Fibroblast of skin of back (primary cell): ENCODE results near the gene IL4I1.

Experiments used
- DNase-seq: peaks from one replicate; pipeline ENCODE4 v3.0.0-alpha.2; 2013

IL4I1 gene

GRCh38 chr19:49924004-49924880, 27.6 kb upstream of the IL4I1 start:
- DNase-seq, result no peak

GRCh38 chr19:49923055-49924003, 26.6 kb upstream of the IL4I1 start:
- no peak for DNase-seq

- peak; percentile 35 for DNase-seq
Measured at GRCh38 chr19:49921871-49922795, 25.4 kb upstream of the IL4I1 start.

GRCh38 chr19:49920624-49921363, 24.1 kb upstream of the IL4I1 start:
- no peak for DNase-seq

- DNase-seq, result no peak
Measured at GRCh38 chr19:49918089-49918488, 21.4 kb upstream of the IL4I1 start.

- DNase-seq, result no peak
Measured at GRCh38 chr19:49916839-49917733, 20.4 kb upstream of the IL4I1 start.

GRCh38 chr19:49915271-49915670, 18.6 kb upstream of the IL4I1 start:
- no peak for DNase-seq

- DNase-seq, result no peak
Measured at GRCh38 chr19:49913720-49914119, 17.0 kb upstream of the IL4I1 start.

- DNase-seq, result no peak
Measured at GRCh38 chr19:49912965-49913685, 16.4 kb upstream of the IL4I1 start.

GRCh38 chr19:49911381-49912145, 14.9 kb upstream of the IL4I1 start:
- no peak for DNase-seq

- no peak for DNase-seq
Measured at GRCh38 chr19:49910179-49910578, 13.5 kb upstream of the IL4I1 start.

GRCh38 chr19:49908480-49909420, 12.1 kb upstream of the IL4I1 start:
- DNase-seq, result no peak

- no peak for DNase-seq
Measured at GRCh38 chr19:49907745-49908446, 11.2 kb upstream of the IL4I1 start.

- no peak for DNase-seq
Measured at GRCh38 chr19:49906879-49907564, 10.3 kb upstream of the IL4I1 start.

- DNase-seq, result no peak
Measured at GRCh38 chr19:49904136-49904535, 7.4 kb upstream of the IL4I1 start.

GRCh38 chr19:49895566-49896297, 955 bp downstream of the IL4I1 start:
- DNase-seq, result no peak
